Jurkat, Clone E6-1 (cell line): ENCODE data around the gene ADNP2.

Experiments used
- DNase-seq: peaks from one replicate; pipeline ENCODE4 v3.0.0-alpha.2; 2011; ENCODE audit warnings: low read depth, low spot score
- H3K4me3 ChIP-seq: 2 replicates; pipeline ENCODE4 v1.5.1; 2011; ENCODE audit warnings: mild to moderate bottlenecking, low read length, control low read depth, moderate library complexity

The ADNP2 gene

GRCh38 chr18:80181642-80182461 is 72.8 kb downstream of the ADNP2 start:
- peak; percentile 42 for DNase-seq

GRCh38 chr18:80182855-80183254 is 73.8 kb downstream of the ADNP2 start:
- DNase-seq = no peak
- H3K4me3 ChIP-seq = no peak overlapping the region

More at GRCh38 chr18:80181642-80182461, 72.8 kb downstream of the ADNP2 start:
- no peak overlapping the region for H3K4me3 ChIP-seq

DNA sequence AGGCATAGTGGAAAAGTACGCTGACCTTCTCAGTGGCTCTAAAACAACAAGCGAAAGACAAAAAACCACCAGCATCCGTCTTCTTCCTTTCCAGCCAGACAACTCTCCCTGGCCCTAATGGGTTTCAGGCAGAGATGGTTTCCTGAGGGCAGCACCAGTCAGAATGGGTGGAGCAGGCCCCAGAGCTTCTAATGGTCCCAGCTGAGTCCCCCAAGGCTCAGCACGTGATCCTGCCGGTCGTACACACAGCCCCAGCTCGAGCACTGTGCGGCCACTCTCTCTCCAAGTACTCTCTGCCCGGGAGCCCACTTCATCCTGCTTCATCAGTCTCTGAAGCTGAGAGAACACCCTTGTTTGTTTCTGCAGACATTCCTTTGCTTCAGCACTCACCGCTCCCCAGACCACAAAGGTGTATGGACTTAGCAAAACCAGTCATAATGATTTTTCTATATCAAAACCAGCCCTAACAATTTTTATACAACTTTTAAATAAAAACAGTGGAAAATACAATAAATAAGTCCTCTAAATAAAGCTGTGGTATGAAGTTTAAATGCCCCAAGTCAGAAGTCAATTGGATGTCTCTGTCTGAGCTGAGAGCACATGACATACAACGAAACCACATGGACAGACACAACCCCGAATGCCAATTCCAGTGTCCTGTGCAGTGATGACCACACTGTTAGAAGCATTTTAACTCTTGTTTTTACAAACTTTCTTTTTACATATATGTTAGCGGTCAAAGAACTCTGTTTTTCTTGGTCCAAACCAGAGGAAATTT is 74.4 kb downstream of the ADNP2 start:
- H3K4me3 ChIP-seq = no peak overlapping the region
- no peak for DNase-seq

DNA sequence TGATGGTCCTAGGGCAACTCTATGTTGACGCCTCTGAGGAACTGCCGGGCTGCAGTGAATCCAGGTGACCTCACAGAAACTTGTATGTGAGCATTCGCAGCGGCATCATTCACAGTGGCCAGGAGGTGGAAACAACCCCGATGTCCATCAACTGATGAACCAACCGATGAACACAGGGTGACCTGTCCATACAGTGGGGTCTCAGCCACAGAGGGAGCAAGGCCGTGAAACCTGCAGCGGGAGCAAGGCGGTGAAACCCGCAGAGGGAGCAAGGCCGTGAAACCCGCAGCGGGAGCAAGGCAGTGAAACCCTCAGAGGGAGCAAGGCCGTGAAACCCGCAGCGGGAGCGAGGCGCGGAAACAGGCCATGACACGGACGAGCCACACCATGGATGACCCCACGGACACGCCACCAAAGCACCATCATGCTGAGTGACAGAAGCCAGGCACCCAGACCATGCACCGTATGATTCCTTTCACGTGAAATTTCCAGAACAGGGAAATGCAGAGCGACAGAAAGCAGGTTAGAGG is 75.2 kb downstream of the ADNP2 start:
- no peak overlapping the region for H3K4me3 ChIP-seq
- DNase-seq = no peak

GRCh38 chr18:80185545-80185944 is 76.5 kb downstream of the ADNP2 start:
- no peak overlapping the region for H3K4me3 ChIP-seq

GRCh38 chr18:80187956-80188642 is 79.0 kb downstream of the ADNP2 start:
- no peak for DNase-seq
- H3K4me3 ChIP-seq = no peak overlapping the region

More at GRCh38 chr18:80185545-80185944, 76.5 kb downstream of the ADNP2 start:
- DNase-seq = no peak

DNA sequence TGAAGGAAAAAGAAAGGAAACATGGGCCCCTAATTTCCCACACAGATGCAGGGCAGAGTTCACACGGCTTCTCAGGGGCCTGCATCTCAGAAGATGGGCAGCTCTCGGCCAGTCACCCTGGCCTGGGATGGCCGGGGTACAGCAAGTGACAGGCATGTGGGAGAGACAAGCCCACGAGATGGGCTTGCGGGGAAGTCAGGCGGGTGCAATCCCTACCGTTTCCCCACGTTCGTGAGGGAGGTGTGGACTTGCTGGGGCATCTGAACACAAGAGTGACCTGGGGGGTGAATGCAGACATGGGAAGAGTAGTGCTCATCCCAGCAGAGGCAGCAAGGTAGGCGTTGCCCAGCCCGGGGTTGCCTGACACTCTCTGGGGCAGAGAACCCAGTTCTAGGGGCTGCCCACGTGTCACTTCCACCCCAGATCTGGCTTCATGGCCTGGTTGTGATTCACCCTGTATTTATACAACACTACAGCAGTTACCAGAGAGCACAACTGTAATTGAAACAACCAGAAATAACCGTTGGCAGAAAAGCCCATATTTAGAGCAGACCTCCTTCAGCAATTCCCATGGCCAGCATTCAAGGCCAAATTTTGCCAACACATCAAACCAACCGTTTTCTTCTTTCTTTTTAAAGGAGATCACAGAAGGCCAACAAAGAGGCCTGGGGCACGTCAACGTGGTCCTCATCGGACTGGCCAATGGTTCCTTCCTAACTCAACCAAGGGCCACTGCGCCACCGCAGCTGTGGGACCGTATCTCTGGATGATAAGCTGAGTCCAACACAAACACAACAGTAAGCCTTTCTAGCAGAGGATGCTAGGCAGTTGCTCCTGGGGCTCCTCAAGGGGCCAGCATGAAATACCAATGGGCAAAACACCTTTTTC is 79.8 kb downstream of the ADNP2 start:
- H3K4me3 ChIP-seq = no peak overlapping the region
- no peak for DNase-seq

DNA sequence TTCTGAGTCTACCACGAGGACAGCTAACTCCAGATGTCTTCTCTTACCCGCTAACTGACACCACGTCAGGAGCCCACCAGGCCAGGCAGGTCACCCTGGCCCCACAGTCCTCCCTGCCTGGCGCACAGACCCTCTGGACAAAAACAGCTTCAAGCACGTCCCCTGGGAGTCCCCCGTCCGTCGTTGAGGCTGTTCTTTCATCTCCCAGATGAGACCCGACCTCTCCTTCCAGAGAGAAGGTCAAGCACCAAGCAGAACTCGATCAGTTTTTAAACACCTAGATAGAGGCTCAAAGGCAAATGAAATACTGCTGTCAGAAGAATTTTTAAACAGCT is 80.4 kb downstream of the ADNP2 start:
- no peak overlapping the region for H3K4me3 ChIP-seq
- no peak for DNase-seq
